GM10248 (cell line): ENCODE data around the gene ALG14.

Source experiments
- CTCF ChIA-PET: fragments of 300-600 bp; sonication (Branson Sonifier 250); formaldehyde crosslinking; extraction: SDS; loops from one replicate; lab custom pipeline; 2021; ENCODE audit warnings: antibody characterized with exemption; lab: Yijun Ruan, JAX
- POLR2A ChIA-PET: fragments of 350-650 bp; sonication (Branson Sonifier 250); formaldehyde crosslinking; extraction: SDS; loops from one replicate; lab custom pipeline; 2020; ENCODE audit warnings: antibody characterized with exemption; lab: Yijun Ruan, JAX
- DNase-seq: peaks from one replicate; pipeline ENCODE4 v3.0.0; 2012; ENCODE audit errors: extremely low spot score
- CTCF ChIP-seq: IDR thresholded peaks from 2 replicates; pipeline ENCODE4 v1.5.1; 2012; ENCODE audit warnings: mild to moderate bottlenecking, low read depth; ENCODE audit errors: extremely low read depth, missing control alignments, control extremely low read depth

The ALG14 gene

DNA sequence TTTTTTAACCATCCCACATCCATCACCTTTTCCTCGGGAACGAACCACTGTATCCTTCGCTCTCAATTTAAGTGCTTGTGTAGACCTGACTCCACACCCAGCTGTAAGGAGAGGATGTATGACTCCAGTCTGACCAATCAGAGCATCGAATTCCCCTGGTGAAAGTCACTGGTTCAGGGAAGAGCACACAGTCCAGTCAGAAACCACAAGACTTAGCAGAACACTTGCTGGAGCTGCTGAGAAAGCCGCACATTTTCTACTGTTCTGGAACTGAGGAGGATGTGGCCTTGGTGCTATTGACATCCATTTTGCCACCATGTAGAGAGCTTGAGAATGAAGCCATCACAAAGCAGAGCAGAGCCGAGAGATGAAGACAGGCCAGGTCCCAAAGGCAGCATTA, 86.0 kb downstream of the ALG14 start:
- no peak for TF ChIP-seq CTCF
- DNase-seq = no peak
- POLR2A ChIA-PET = no interaction called here
- CTCF ChIA-PET = interaction anchor here (1.7 kb wide), 1 partner anchor 56 kb away, joined by 4 read pairs; no protein-coding TSS in a partner anchor

DNA sequence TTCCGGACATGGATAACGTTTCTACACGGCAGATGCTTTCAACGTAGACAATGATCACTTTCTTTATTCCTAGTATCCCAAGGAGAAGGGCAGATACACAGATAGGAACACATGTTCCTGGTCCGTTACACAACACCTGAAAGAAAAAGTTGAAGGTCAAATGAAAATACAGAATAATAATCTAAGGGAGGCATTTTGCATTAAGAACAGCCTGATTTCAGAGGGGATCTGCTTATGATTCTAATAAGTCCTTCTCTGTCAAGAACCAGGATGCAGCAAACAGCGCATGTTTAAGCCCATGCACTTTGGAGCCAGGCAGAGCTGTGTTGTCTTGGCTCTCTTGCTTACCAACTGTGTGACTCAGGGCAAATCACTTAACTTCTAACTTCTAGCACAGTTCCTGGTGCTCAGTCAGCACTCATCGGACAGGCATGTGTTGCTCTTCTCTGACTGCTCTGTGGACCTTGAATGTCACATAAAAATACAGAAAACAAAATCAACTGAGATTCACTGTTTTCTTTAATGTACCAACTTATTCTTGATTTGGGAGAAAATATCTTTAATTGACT, 89.5 kb downstream of the ALG14 start:
- DNase-seq = no peak
- ChIA-PET POLR2A (no interaction called here), CTCF (interaction anchor here (1.1 kb wide), 1 partner anchor 24 kb away, joined by 3 read pairs; no protein-coding TSS in a partner anchor)
- TF ChIP-seq CTCF = no peak

GRCh38 chr1:94982398-94982797, 90.4 kb downstream of the ALG14 start:
- no peak for TF ChIP-seq CTCF
- DNase-seq = no peak
- ChIA-PET POLR2A (no interaction called here), CTCF (no interaction called here)

DNA sequence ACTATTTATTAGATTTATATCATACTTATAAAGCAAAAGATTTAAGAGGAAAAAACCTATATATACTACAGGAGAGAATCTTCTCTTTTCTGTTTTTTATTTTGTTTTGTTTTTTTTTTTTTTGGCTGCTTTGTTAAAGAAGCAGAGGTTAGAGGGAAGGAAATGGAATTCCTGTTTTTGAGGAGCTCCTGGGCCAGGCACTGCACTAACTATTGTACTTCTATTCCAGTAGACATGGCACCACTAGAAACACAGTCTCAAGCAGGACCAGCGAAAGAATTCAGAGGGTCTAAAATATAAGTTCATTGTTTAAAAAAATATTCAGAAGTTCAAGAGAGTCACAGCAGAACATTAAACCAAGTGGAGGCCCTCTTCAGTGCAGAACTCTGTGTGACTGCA, 91.2 kb downstream of the ALG14 start:
- no peak for TF ChIP-seq CTCF
- no peak for DNase-seq
- CTCF ChIA-PET = no interaction called here
- POLR2A ChIA-PET = no interaction called here

DNA sequence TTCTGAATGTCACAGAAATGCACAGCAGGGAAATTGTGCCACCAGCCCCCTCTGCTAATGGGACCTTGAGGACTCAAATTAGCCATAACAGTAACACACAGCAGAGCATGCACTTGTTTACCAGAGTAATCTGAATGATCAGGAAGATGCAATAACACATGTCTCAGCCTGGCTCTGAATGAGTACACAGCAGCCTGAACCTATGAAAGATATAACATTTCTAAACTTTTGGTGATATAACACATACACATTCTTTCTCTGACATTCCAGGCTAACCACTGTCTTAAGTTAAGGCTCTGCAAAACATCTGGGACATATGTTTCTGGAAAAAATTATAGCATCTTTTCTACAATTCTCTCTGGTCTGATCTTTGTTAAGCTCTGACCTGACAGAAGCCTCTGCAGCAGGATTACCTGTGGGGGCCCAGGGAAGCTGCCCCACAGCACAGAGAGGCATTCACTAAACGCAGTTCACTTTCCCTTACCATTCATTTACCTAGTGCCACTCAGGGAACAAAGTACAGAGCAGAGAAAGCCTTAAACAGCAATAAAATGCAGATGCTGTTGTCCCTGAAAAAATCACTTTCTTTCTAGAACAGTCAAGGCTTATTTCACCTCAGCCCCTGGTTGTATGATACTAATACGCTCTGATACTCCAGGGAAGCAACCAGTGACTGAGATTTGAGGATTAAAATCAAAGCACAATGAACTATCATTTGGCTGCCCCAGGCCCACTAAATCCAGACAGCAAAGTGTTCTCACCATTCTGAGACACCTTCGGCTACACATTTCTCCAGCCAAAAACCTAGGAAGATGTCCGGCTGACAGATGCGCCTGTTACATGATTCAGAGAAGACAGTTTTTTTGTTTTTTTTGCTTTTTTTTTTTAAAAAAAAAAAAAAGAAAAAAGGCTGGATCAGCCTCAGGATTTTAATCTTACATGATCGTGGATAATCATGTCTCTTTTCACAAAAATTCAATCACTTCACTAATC, 91.9 kb downstream of the ALG14 start:
- ChIA-PET POLR2A (no interaction called here), CTCF (interaction anchor here (1.0 to 1.1 kb wide), 3 partner anchors 13 to 29 kb away, joined by 3 to 4 read pairs (median 3); no protein-coding TSS in a partner anchor)
- no peak for TF ChIP-seq CTCF
- no peak for DNase-seq
